Upper lobe of right lung (tissue), 1 donor: ENCODE data around the gene HDAC4. TPM values are rescaled to one million over a fixed set of nuclear protein-coding genes. Genes with fewer than 3 reads are reported as not detected.

ENCODE experiments used
- ATAC-seq: fragments of 200-7000 bp; cut with Tn5 transposase; one replicate; pipeline ENCODE4 v1.9.1; 2020; ENCODE audit warnings: mild to moderate bottlenecking, moderate library complexity
- DNase-seq: peaks from one replicate; pipeline ENCODE4 v3.0.0-alpha.2; 2020
- H3K27ac ChIP-seq: fragments of 200-600 bp; one replicate; pipeline ENCODE4 v1.8.0; 2022
- H3K27me3 ChIP-seq: fragments of 200-600 bp; one replicate; pipeline ENCODE4 v1.8.0; 2022; ENCODE audit warnings: mild to moderate bottlenecking
- H3K36me3 ChIP-seq: fragments of 200-600 bp; one replicate; pipeline ENCODE4 v1.8.0; 2022
- H3K4me1 ChIP-seq: fragments of 200-600 bp; one replicate; pipeline ENCODE4 v1.8.0; 2022
- H3K4me3 ChIP-seq: fragments of 200-600 bp; one replicate; pipeline ENCODE4 v1.8.0; 2022; ENCODE audit warnings: mild to moderate bottlenecking
- H3K9me3 ChIP-seq: fragments of 200-600 bp; one replicate; pipeline ENCODE4 v1.8.0; 2022
- intact Hi-C: fragments of 100-400 bp; cut with DNase I; formaldehyde crosslinking; loops from one replicate; pipeline ENCODE4 v1.11.0; 2022
- total RNA-seq: library from RNA; stranded (reverse); fragmentation: NEBNext Ultra II Directional; extraction: Animal tissue kit (Norgen Biotek cat#: 25700); gene quantifications from one replicate; pipeline ENCODE4 v1.2.1, GENCODE V29; 2021
- TF ChIP-seq, protein P1 (sequence below): fragments of 200-600 bp; IDR thresholded peaks from one replicate; pipeline ENCODE4 v1.8.0; 2022; ENCODE audit warnings: antibody characterized with exemption
- donor health status: DM: no; HTN: yes; CAD: no; lungs with severe emphysema.

The HDAC4 gene
- total RNA-seq, 1 donor from 2014 or later: 44.1 TPM

DNA sequence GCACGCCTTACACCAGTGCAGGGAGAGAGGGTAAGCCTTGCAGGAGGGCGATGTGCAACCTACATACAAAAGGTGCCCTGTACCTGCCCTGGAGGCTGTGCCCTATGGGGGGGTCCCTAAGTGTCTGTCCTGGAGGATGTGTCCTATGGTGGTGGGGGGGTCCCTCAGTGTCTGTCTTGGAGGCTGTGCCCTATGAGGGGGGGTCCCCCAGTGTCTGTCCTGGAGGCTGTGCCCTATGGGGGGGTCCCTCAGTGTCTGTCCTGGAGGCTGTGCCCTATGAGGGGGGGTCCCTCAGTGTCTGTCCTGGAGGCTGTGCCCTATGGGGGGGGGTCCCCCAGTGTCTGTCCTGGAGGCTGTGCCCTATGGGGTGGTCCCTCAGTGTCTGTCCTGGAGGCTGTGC, 216.6 kb downstream of the HDAC4 start:
- no peak overlapping the region for H3K4me3 ChIP-seq
- intact Hi-C loops: no loop called here
- H3K4me1 ChIP-seq: no peaks in the 10 kb centered on the region
- peaks cover 4% of the 10 kb centered on the region for H3K9me3 ChIP-seq
- no peak overlapping the region for H3K27ac ChIP-seq
- no peaks in the 10 kb centered on the region for H3K27me3 ChIP-seq
- TF ChIP-seq, protein P1, sequence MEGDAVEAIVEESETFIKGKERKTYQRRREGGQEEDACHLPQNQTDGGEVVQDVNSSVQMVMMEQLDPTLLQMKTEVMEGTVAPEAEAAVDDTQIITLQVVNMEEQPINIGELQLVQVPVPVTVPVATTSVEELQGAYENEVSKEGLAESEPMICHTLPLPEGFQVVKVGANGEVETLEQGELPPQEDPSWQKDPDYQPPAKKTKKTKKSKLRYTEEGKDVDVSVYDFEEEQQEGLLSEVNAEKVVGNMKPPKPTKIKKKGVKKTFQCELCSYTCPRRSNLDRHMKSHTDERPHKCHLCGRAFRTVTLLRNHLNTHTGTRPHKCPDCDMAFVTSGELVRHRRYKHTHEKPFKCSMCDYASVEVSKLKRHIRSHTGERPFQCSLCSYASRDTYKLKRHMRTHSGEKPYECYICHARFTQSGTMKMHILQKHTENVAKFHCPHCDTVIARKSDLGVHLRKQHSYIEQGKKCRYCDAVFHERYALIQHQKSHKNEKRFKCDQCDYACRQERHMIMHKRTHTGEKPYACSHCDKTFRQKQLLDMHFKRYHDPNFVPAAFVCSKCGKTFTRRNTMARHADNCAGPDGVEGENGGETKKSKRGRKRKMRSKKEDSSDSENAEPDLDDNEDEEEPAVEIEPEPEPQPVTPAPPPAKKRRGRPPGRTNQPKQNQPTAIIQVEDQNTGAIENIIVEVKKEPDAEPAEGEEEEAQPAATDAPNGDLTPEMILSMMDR: no peak
- DNase-seq (peak; percentile 22), ATAC-seq (no peak)
- peaks cover 43% of the 10 kb centered on the region for H3K36me3 ChIP-seq

DNA sequence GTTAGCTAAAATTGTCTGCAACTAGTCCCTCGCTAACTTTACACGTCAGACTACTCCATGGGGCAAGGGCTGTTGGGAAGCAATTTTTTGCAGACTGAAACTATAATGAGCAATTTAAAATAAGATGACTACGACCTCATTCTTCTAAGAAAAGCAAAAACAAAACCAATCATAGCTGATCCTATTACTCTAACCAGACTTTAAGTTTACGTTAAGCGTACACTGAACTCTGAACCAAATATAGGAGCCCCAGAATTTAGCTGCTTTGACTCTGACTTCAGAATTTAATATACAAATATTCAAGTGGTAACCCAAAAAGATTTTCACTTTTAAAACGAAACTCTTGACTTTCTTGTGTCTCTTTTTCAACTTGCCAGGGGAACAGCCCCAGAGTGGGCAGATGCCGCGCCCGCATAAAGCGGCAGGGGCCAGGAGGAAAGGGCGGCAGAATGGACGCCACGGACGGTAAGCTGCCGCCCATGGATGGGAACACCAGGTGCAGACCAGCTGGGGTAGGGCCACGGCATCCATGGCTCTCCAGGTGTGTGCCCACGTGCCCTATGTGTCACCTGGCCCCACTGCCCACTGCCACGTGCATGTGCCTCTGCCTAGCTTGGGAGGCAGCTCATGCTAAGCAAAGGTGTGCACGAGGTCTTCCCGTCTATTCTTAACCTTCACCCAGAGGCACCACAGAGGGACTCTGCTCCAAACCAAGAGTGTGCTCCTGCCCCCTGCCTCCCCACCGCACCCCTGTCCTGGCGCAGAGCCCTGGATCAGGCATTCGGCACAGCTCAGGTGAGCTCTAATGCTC, 217.6 kb downstream of the HDAC4 start:
- TF ChIP-seq, protein P1: no peak
- Histone ChIP-seq H3K27me3 (no peaks in the 10 kb centered on the region), H3K4me3 (no peak overlapping the region), H3K36me3 (peaks cover 35% of the 10 kb centered on the region), H3K27ac (no peak overlapping the region), H3K9me3 (no peaks in the 10 kb centered on the region), H3K4me1 (no peaks in the 10 kb centered on the region)
- intact Hi-C loops: no loop called here
- ATAC-seq: no peak
- DNase-seq: peak; percentile 57

DNA sequence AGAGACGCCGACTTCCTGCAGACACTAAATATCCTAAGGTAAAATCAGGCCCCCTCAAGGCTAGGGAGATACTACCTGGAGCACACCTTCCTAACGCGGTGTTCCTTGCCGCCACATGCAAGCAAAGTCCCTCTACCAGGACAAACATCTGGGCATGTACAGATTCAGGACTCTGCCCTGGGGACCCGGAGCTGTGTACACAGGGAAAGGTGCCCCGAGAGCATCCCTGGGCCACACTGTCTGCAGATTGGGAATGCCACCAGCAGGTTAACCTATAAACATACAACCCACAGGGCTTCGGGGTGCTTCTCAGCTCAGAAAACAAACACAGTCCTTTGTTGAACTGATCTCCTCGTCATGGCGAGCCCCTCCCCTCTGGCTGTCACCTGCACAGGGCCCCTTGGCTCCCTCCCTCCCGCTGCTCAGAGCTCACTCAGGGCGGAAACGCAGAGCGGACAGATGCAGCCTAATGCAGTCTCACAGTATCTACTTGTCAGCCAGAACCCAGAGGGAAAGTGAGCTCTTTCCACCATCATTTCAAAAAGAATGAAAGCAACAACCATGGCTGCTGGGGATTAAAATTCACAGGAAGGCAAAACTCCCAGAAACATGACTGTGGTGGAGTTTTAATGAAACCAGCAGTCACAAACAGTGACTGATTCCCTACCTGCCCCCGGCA, 218.8 kb downstream of the HDAC4 start:
- no peak for ATAC-seq
- intact Hi-C loops: no loop called here
- H3K36me3 ChIP-seq: peaks cover 26% of the 10 kb centered on the region

DNA sequence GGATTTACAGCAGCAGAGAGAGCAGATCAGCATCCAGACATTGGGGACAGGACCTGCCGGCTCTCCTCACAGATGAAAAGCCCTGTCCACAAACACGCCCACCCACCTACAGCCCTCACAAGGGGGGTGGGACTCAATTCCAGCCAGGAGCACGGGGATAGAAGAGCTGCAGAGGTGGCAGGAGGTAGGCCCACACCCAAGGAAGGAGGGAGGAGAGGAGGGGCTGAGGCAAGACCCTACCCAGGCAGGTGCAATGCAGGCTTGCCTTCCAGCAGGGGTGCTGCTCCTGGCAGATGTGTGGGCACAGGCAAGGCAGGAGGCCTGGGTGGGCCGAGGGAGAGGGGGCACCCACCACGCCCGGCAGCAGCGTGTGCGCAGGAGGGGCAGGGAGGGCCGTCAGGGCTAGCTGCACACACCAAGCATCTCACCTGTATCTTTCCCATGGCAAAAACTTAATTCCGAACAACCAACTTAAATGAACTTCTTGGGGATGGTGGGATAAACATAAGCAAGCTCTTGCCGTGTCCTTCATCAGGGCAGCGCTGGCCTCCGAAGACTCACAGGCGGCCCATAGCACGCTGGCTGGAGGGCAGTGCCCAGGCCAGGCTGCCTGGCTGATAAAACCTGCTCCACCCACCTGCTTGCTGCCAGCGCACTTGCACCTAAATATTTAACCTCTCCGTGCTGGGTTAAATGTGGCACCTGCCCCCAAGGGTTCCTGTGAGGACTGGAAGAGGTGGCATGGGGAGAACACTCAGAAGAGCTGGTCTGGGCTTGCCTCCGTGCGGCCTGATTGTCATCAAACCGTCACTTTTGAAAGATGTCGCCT, 219.5 kb downstream of the HDAC4 start:
- Histone ChIP-seq H3K4me3 (no peak overlapping the region), H3K4me1 (no peaks in the 10 kb centered on the region), H3K9me3 (no peaks in the 10 kb centered on the region), H3K36me3 (peaks cover 21% of the 10 kb centered on the region), H3K27me3 (no peaks in the 10 kb centered on the region), H3K27ac (no peak overlapping the region)
- TF ChIP-seq, protein P1: no peak
- ATAC-seq: no peak
- peak; percentile 40 for DNase-seq
- intact Hi-C loops: no loop called here

More for the DNA sequence above, 218.8 kb downstream of the HDAC4 start:
- Histone ChIP-seq H3K9me3 (no peaks in the 10 kb centered on the region), H3K27me3 (no peaks in the 10 kb centered on the region), H3K27ac (no peak overlapping the region), H3K4me1 (no peaks in the 10 kb centered on the region), H3K4me3 (no peak overlapping the region)
- peak; percentile 49 for DNase-seq
- TF ChIP-seq, protein P1: no peak

DNA sequence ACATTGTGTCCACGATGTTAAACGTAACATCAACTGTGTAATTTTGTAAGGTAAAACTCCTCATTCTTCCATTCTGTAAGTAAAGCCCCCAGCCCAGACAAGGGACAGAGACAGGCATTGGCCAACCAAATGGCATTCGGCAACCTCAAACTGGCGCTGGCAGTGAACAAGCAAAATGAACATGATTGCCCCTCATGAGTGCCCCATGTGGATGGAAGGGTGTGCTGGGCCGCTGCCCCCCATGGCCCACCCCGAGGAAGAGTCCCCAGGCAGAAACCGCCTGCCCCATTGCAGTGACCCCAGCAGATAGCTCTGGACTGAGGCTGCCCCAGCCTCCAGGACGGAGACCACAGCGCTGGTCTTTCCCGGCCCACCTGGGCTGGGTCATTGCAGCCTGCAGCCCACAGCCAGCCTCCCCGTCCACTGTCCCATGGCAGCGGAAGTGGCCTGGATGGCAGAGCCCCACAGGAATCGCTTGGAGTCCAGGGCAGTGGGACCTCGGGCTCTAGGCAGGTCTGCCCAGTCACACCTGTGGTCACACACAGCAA, 220.2 kb downstream of the HDAC4 start:
- H3K27me3 ChIP-seq: no peaks in the 10 kb centered on the region
- no peaks in the 10 kb centered on the region for H3K9me3 ChIP-seq
- DNase-seq (peak; percentile 46), ATAC-seq (no peak)
- H3K4me1 ChIP-seq: no peaks in the 10 kb centered on the region
- no peak overlapping the region for H3K27ac ChIP-seq
- H3K4me3 ChIP-seq: no peak overlapping the region
- peaks cover 17% of the 10 kb centered on the region for H3K36me3 ChIP-seq
- TF ChIP-seq, protein P1: no peak
- intact Hi-C loops: no loop called here
